ENCODE measurements around the gene ANK3.

ANK3 gene

GRCh38 chr10:60428387-60428737, 38.7 kb upstream of the ANK3 start:
- DNase-seq (ENCODE audit: low read depth in 2 of 2) = peak; percentile 41 to 77
- TF ChIP-seq CTCF (IDR thresholded peaks at IDR 0.05; ENCODE audit: low read depth, low read length) = no peak

GRCh38 chr10:60427709-60428386, 38.2 kb upstream of the ANK3 start:
- peak in 1 of 2 donors; percentile 53 for DNase-seq (ENCODE audit: low read depth in 2 of 2)
- no peak for TF ChIP-seq CTCF (IDR thresholded peaks at IDR 0.05; ENCODE audit: low read depth, low read length)
- H3K4me3 ChIP-seq (replicated peaks in 1 of 2; ENCODE audit: low read depth in 2 of 2, low read length in 2 of 2) = no peak overlapping the region

More at GRCh38 chr10:60428387-60428737, 38.7 kb upstream of the ANK3 start:
- no peak overlapping the region for H3K4me3 ChIP-seq (replicated peaks in 1 of 2; ENCODE audit: low read depth in 2 of 2, low read length in 2 of 2)

- peak in 1 of 2 donors; percentile 25 for DNase-seq (ENCODE audit: low read depth in 2 of 2)
- no peak for TF ChIP-seq CTCF (IDR thresholded peaks at IDR 0.05; ENCODE audit: low read depth, low read length)
Observed at GRCh38 chr10:60427148-60427547, 37.5 kb upstream of the ANK3 start.

GRCh38 chr10:60426425-60426824, 36.8 kb upstream of the ANK3 start:
- no peak overlapping the region for H3K4me3 ChIP-seq (replicated peaks in 1 of 2; ENCODE audit: low read depth in 2 of 2, low read length in 2 of 2)
- DNase-seq (ENCODE audit: low read depth in 2 of 2) = peak; percentile 88 to 94
- TF ChIP-seq CTCF (IDR thresholded peaks at IDR 0.05; ENCODE audit: low read depth, low read length) = no peak

More at GRCh38 chr10:60427148-60427547, 37.5 kb upstream of the ANK3 start:
- H3K4me3 ChIP-seq (replicated peaks in 1 of 2; ENCODE audit: low read depth in 2 of 2, low read length in 2 of 2) = no peak overlapping the region

GRCh38 chr10:60425392-60426110, 35.9 kb upstream of the ANK3 start:
- peak; percentile 65 to 78 for DNase-seq (ENCODE audit: low read depth in 2 of 2)
- TF ChIP-seq CTCF (IDR thresholded peaks at IDR 0.05; ENCODE audit: low read depth, low read length) = no peak
- H3K4me3 ChIP-seq (replicated peaks in 1 of 2; ENCODE audit: low read depth in 2 of 2, low read length in 2 of 2) = no peak overlapping the region

GRCh38 chr10:60424971-60425370, 35.3 kb upstream of the ANK3 start:
- DNase-seq (ENCODE audit: low read depth in 2 of 2) = no peak
- TF ChIP-seq CTCF (IDR thresholded peaks at IDR 0.05; ENCODE audit: low read depth, low read length) = no peak
- H3K4me3 ChIP-seq (replicated peaks in 1 of 2; ENCODE audit: low read depth in 2 of 2, low read length in 2 of 2) = no peak overlapping the region
